T-helper 2 cell treated with Interferon-gamma antibody and Interleukin-4, amounts not matched to agents 100 ng/mL and 5 ng/mL, for 36 hours (primary cell): ENCODE data around the gene CLSTN2. TPM values are rescaled to one million over a fixed set of nuclear protein-coding genes. Genes with fewer than 3 reads are reported as not detected.

Experiments used
- intact Hi-C: fragments of 100-400 bp; cut with micrococcal nuclease; formaldehyde crosslinking; loops from one replicate; pipeline ENCODE4 v1.15.1; 2023
- total RNA-seq: library from RNA; stranded (reverse); gene quantifications from 2 replicates; pipeline ENCODE4 v1.2.3, GENCODE V29; 2022

The CLSTN2 gene
- total RNA-seq, 1 donor from 2014 or later, result not detected

DNA sequence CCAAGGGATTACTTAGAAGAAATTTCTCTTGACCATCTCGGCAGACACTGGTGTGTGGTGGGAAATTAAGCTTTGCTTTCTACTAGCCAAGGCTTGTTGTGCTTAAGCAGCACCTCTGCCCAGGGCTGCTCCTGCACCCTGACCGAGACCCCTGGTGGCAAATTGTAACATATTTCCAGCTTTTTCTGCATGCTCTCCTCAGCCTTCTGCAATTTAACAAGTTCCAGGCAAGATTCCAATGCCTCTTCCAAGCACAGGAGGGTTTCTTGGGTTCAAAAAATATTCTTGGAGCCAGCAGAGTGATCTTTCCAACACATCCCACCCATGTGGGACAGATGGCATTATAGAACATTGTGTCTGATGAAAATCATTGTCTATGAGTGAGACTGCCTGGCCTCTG, 210.5 kb downstream of the CLSTN2 start:
- intact Hi-C loops, result no loop called here

DNA sequence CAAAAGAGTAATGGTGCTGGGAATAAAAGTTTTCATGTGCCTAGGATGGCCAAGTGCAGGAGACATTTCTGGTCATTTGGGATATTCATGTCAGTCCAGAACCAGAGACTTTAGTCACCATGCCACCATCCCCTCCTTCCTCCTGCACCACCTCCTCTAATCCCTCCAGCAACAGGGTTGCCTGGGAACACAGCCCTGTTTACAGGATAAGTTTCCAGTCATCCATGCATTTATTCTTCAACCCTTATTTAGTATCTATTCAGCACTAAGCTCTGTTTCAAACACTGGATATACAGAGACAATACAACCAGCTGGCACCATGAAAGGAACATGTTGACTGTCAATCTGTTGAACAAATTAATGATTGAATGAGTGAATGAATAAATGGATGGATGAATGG, 211.7 kb downstream of the CLSTN2 start:
- intact Hi-C loops, result no loop called here

DNA sequence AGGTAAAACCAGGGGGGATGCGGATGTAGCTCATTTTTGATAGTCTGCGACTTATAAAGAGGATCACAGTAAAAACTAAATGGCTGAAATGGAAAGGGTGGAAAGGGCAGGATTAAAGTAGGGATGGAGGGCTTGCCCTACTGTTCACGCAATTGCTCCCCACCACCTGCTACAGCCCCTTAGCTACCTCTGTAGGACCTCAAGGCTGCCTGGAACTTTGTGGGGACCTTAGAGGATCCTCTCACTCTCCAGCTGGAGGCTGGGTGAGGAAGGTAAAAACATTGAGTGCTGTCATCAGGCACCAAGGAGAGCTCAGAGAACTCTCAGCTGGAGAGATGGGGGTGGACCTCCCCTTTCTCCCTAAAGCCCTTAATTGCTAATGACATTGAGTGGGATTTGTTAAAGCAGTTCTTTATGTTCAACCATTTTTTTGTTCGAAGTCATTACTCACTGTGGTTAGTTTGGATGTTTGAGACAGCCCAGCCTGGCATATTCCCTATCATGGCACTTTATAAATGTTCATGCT, 213.0 kb downstream of the CLSTN2 start:
- intact Hi-C loops, result no loop called here

DNA sequence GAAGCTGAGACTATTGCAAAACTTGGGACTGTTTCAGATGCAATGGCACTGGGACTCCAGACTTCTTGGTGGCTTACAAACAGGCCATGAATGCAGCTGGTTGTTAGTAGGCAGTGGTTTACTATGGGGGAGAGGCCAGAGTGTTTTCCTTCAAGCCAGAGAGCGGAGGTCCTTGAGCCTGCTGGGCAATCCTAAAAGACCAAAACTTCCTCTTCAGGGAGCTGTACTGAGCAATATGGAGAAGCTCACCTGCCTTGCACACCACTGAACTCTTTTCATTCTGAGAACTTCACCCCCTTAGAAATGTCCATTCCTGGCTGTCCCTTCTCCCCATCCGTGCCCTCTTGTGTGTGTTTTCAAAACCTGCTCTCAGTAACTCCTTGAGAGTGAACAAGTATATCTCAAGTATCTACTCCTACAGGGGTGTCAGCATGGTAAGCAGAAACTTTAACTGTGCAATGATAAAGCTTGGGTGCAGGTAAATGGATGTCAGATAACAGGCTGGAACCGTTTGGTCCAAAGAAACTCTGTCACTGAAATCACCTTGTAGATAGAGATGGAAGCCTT, 213.9 kb downstream of the CLSTN2 start:
- intact Hi-C loops, result no loop called here

DNA sequence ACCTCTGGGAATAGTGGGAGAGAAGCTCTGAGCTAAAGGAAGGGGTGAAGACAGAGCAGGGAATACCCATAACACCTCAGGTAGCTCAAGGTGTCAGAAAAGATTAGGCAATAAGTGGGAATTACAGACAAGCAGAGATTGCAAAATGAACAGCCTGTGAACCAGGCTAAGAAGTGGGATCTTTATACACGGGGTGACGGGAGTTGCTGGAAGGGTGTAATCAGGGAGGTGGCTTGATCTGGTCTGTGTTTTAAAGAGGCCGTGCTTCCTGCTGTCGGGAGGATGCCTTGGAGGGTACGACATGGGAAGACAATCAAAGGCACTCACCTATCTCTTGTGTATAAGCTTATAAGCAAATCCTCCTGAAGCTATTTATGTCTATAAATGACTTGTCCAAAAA, 216.3 kb downstream of the CLSTN2 start:
- intact Hi-C loops, result no loop called here

DNA sequence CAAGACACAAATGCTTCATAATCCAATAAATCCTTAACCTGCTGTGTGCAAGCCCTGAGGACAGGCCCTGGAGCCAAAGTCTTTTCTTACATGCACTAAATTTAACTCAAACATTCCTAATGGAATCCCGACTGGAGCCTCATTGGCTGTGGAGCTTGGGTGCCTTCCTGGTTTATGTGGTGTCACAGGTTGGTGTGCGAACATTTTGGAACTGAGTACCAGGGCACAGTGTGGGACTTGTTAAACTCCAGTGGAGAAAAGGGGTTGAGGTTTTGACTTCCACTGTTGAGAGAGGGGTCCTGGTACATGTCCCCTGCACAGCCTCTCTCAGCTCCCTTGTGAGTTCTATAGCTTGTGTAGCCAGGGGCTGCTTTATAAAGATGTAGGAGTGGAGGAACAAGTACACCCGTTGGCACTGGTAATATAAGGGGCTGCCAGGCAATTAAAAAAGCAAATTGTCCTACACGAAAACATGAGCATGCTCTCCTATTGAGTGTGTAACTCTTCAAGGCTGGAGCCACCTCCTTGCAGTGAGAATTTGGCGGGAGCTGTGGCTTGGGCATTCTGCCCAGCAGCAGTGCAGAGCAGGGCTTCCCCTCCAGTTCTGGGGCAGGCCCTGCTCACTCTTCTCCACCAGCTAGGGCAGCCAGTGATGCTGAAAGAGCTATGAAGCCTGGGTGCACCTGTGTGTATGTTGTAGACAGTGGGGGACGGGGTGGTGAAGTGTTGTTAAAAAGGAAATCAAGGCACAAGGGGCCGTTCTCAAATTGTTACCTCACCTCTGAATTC, 218.1 kb downstream of the CLSTN2 start:
- intact Hi-C loops, result no loop called here

DNA sequence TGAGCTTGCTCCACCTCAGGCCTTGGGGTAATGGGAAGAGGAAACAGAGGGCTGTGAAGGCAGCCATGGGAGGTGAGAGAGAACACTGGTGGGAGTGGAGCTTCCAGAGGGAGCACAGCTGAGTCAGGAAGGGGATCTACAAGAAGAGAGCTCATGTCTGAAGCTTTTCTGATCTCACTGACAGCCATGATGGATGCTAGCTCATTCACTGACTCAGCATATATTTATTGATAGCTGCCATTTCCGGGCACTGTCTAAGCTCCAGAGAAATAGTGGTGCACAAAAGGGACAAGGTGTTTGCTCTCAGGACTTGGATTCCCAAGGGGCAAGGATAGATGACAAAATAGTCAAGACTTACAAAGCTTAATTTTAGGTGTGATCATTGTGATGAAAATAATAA, 218.8 kb downstream of the CLSTN2 start:
- intact Hi-C loops, result no loop called here

DNA sequence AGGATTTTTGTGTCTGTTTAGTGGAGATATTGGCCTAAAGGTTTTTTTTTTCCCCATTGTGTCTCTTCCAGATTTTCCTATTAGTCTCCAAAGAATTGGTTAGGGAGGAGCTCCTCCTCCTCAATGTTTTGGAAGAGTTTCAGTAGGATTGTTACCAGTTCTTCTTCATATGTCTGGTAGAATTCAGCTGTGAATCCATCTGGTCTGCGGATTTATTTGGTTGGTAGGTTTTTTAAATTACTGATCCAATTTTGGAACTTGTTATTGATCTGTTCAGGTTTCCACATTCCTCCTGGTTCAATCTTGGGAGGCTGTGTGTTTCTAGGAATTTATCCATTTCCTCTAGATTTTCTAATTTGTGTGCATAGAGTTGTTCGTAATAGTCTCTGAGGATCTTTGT, 222.2 kb downstream of the CLSTN2 start:
- intact Hi-C loops, result no loop called here

DNA sequence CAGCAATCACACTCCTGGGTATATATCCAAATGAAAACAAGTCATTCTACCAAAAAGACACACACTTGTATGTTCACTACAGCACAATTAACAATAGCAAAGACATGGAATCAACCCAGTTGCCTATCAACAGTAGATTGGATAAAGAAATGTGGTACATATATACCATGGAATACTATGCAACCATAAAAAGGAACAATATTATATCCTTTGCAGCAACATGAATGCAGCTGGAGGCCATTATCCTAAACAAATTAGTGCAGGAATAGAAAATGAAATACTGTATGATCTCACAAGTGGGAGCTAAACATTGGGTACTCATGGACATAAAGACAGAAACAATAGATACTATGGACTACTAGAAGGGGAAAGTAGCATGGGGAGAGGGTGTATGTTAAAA, 224.7 kb downstream of the CLSTN2 start:
- intact Hi-C loops, result no loop called here

DNA sequence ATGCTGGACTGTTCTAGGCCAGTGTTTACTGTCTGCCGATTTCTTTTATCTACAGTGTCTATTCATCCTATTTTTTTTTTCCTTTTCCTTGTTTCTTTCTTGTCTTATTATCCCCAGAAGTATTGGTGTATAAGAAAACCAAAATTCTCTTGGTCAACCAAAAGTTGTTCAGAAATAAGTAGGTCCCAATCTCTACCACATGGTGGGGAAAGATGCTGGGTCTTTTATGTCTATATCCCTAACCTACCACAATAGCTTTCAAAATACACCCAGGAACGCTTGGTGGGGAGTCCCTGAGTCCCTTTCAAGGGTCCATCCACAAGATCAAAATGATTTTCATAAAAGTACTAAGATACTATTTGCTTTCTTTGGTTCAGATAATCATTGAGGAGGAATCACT, 225.6 kb downstream of the CLSTN2 start:
- intact Hi-C loops, result no loop called here

DNA sequence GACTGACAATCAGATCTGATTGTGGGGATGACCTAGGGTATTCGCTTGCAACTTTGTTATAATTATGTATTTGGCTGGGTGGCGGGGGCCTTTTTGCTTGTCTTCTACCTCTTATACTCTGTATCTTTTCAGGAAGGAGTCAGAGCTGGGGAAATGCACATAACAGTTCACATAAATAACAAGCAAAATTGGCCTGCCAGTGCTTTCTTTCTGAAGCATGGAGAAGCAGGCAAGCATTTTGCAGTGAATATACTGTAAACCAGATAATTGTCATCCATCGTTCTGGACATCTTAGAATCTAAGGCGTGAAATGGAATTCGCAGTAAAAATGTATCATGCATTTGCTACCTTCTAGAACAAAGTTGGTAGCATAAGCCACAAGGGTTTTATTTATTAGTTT, 227.6 kb downstream of the CLSTN2 start:
- intact Hi-C loops, result no loop called here

DNA sequence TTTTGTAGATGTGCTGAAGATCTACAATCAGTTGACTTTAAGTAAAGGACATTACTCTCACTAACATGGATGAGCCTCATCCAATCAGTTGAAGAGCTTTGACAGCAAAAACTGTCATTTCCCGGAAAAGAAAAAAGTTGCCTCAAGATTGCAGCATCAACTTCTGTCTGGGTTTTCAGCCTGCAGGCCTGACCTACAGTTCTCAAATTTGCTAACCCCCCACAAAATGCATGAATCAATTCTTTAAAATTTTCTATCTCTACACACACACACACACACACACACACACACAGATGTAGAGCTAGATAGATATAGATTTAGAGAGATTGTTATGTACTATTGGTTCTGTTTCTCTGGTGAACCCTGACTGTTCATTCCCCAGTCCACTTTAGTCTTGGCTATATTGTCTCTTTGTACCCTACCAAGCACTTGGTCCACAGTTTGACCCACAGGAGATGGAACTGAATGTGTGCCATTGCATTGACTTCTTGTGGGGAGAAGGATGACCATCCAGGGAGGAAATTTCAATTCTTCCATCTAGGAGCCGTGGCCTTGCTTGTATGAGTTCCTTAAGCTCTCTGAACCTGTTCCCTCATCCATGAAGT, 228.3 kb downstream of the CLSTN2 start:
- intact Hi-C loops, result no loop called here

DNA sequence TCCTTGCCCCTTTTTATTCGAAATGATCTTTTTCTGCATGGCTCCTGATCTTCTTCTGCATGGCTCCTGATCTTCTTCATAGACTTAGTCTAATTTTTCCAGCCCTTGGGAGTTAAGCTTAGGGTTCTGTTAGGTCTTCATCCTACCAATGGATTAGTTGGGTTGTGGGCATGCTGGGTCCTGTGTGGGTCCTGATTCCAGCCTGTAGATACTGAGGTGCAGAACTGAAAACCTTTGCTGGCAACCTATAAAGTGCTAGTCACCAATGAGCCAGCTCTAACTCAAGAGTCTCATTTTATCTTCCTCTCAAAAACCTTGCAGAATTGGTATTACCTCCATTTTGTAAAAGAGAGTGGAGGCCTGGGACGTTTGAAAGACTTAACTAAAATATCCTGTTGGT, 229.2 kb downstream of the CLSTN2 start:
- intact Hi-C loops, result no loop called here

DNA sequence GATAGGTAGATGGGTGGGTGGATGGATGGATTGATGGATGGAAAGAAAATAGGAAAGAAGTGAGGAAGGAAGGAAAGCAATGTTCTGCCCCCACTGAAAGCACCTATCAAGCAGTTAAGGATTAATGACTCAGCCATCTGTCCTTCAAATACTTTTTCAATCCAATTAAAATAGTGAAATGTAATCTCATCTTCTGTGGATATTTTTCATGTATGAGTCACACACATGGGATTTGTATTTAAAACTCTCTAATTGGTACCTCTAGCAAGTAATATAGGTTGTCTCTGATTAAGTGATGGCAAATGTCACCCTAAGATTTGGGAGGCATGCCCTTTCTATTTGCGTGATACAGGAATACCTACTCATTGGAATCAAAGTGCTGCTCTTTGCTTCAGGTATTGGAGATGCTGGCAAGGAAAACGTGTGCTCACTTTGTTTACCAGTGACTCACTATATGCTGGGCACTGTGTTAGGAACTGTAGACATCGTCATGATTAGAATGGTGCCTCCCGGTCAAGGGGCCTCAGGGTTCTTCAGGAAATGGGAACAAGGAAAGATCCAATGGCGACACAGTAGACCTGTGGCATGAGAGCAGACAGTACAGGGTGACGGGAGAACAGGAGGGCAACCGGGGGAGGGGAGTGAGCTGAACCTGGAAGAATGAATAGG, 230.1 kb downstream of the CLSTN2 start:
- intact Hi-C loops, result no loop called here

DNA sequence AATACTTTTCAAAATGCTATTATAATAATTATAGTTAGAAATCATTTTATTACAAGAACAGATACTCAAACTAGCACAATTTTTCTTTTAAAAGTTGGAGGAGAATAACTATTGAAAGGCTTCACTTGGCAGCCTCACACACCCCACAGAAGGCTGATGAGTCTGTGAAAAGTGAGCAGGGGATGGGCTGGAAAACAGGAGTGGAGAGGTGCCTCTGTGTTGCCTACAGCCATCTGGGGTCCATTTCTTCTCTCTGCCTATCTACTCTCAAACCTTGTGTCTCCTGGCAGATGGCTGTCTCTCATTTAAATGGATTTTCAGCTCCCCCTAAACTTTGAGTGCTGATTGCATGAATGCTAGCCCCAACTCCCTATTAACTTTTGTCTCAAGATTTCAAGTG, 230.8 kb downstream of the CLSTN2 start:
- intact Hi-C loops, result no loop called here

DNA sequence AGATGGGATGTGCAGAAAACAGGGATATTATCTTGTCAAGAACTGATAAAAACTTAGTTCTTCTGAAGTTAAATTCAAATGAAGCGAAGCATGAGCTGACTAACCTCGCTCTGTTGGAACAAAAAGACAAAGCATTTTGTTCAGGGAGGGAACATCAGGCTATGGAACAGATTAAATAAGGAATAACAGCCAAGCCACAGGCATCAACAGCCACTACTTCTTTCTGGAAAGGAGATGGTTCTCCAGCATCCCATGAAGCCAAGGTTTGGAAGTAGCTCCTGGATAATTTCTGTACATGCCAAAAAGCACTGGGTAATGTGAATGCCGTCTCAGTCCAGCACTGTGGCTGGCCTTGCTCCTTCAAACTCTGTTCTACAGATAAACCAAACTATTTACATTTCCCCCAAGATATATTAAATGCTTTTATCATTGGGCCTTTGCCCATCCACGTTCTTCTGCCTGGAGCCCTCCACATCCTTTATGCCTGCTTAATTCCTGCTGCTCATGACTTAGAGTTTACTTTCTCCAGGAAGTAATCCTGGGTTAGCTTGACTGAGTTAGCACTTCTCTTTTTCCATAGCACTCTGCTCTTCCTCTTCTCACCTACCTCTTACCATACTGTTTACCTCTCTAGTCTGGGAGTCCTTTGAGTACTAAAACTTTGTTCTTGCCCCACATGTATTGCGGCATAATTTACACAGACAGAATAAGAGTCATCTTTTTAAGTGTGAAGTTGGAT, 232.0 kb downstream of the CLSTN2 start:
- intact Hi-C loops, result no loop called here

DNA sequence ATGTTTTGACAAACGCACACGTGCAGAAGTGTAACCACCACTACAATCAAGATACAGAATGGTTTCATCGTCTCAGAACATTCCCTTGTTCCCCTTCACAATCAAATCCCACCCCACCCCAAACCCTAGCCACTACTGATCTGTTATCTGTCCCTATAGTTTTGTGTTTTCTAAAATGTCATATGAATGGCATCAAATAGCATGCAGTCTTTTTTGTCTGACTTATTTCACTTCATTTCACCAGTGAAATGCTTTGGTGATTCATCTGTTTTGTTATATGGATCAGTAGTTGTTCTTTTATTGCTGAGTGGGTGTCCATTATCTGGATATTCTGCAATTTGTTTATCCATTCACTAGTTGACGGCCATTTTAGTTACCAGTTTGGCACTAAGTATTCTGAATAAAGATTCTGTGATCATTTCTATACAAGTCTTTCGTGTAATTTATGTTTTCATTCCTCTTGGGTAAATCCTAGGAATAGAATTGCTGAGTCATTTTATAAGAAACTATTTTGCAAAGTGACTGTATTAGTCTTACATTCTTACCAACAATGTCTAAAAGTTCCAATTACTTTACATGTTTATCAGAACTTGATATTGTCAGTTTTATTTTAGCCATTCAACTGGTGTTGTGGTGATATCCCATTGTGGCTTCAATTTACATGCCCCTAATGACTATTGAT, 232.8 kb downstream of the CLSTN2 start:
- intact Hi-C loops, result no loop called here

DNA sequence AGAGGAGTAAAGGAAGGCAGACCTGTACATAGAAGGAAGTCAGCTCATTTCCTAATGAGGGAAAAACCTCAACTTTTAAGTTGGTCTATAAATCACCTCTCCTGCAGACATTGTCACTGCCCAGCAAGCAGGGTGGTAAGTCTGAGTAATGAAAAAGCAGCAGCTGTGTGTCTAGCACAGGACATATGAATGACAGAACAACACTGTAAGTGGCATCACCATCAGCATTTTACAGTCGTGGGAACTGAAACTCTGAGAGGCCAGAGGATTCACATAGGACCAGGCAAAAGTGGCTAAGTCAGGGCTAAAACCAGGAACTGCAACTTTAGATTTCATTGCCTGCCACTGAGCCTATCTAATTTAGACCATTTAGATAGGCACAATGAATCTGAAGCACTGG, 235.6 kb downstream of the CLSTN2 start:
- intact Hi-C loops, result no loop called here

DNA sequence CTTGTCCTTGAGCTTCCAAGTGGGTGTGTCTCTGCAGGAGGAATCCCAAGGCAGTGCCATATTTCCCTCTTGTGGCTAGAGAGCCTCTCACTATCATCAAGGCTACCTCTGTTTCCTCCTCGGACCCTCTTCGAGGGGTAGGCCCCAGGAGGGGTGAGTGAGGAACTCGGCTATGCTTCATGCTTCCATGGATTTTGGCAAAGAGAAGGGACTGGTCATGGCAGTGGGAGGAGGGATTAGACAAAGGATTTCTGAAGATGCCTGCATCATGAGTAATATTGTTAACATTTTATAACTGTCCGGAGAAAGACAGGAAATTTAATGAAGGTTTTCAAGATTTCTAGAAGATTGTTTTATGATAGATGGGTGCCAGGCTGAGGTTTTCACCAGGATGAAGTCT, 241.5 kb downstream of the CLSTN2 start:
- intact Hi-C loops, result no loop called here

DNA sequence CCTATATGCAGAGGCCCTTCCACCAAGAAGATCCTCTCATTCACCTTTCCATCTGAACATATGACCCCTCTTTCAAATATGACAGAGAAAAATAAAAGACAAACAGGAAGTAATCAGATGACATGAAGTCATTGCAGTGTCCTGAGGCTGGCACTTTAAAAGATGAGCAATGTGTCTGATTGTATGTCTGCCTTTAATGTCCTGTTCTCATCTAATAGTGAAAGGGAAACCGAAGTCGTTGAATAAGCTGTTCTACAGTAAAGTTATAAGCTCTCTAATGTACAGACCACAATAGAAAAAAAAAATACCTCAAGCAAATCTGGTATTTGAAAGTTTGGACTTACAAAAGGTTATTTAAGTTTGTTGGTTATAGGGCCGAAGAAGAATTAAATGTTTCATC, 243.0 kb downstream of the CLSTN2 start:
- intact Hi-C loops, result no loop called here

DNA sequence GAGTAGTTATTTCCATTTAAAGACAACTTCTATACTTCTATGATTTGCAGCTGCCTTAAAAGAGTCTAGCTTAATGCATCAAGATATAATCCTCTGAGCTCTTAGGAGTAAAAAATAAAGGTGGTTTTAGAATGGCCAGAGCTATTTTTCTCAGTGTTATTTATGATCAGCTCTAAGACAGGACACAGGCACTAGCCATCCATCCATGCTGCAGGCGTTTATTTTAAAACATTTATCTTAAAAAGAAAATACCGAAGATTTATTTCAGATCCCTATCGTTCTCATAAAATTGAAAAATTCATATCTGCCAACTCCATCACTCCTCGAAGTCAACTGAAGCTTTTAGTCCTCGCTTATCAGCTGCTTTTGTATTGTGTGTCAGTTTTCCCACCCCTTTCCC, 243.5 kb downstream of the CLSTN2 start:
- intact Hi-C loops, result no loop called here
